Vagina (tissue), 2 donors: Measurements from ENCODE around the gene TNNT2.

ENCODE experiments used
- POLR2A ChIP-seq, 2 donors: fragments of 450-650 bp; IDR thresholded peaks; one replicate each; pipeline ENCODE4 v1.6.1; 2017; ENCODE audit warnings: antibody characterized with exemption in 2 of 2, mild to moderate bottlenecking in 2 of 2, moderate library complexity in 2 of 2
- POLR2AphosphoS5 ChIP-seq, 2 donors: sonication (generic); formaldehyde crosslinking; IDR thresholded peaks; one replicate each; pipeline ENCODE4 v1.9.0; 2017; ENCODE audit warnings: antibody characterized with exemption in 2 of 2, mild to moderate bottlenecking in 2 of 2, low read depth in 1 of 2; ENCODE audit not compliant: insufficient read depth in 1 of 2
- TF ChIP-seq, protein P1 (sequence below), 3 experiments: fragments of 450-650 bp in 2 of 3; fragments of 200-600 bp in 1 of 3; sonication (generic) in 1 of 3; IDR thresholded peaks; one replicate each; pipeline ENCODE4 v1.5.1; 2017 to 2019; ENCODE audit warnings: antibody characterized with exemption in 3 of 3, mild to moderate bottlenecking in 2 of 3, moderate library complexity in 2 of 3

DNA sequence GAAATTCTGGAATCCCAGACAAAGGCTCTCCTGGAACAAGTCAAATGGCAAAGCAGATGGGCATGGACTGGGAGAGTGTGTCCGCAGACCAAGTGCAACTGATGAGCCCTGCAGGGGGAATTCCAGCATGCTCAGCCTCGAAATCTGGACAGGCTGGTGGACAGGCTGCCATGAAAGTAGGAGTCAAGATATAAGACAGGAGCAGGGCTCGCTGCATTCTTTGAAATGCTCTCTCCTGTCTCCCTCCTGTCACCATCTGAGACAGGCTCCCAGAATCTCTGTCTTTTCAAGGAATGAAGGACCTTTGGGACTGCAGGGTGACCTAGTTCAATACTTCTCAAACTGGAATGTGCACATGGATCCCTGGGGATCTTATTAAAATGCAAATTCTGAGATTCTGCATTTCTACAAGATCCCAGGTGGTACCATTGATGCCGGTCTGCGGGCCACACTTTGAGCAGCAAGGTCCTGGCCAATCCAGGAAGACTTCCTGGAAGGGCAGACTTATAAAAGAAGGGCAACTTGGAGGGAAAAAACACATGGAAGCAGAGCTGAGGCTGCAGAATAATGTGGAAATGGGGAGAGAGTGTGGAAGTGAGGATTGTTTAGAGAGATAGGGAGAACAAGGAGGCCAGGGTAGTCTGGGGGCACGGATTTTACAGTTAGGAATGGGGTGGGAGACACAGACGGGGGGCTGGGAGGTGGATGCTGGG is 29.8 kb downstream of the TNNT2 start:
- TF ChIP-seq, protein P1, sequence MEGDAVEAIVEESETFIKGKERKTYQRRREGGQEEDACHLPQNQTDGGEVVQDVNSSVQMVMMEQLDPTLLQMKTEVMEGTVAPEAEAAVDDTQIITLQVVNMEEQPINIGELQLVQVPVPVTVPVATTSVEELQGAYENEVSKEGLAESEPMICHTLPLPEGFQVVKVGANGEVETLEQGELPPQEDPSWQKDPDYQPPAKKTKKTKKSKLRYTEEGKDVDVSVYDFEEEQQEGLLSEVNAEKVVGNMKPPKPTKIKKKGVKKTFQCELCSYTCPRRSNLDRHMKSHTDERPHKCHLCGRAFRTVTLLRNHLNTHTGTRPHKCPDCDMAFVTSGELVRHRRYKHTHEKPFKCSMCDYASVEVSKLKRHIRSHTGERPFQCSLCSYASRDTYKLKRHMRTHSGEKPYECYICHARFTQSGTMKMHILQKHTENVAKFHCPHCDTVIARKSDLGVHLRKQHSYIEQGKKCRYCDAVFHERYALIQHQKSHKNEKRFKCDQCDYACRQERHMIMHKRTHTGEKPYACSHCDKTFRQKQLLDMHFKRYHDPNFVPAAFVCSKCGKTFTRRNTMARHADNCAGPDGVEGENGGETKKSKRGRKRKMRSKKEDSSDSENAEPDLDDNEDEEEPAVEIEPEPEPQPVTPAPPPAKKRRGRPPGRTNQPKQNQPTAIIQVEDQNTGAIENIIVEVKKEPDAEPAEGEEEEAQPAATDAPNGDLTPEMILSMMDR (IDR thresholded peaks at IDR 0.05) = no peak
- TF ChIP-seq POLR2A (IDR thresholded peaks at IDR 0.05) (no peak), POLR2AphosphoS5 (IDR thresholded peaks at IDR 0.05; ENCODE audit: insufficient read depth in 1 of 2, low read depth in 1 of 2) (no peak)
